Measurements from ENCODE around the gene SFXN5. TPM values are rescaled to one million over a fixed set of nuclear protein-coding genes. Genes with fewer than 3 reads are reported as not detected.

SFXN5 gene
- polyA plus RNA-seq, 3 donors, result 5.9 to 28.6 (median 9.5) TPM

GRCh38 chr2:73003027-73003426 is 68.5 kb downstream of the SFXN5 start:
- no peaks in the 10 kb centered on the region for H3K4me1 ChIP-seq (ENCODE audit: control insufficient read depth in 1 of 2, insufficient read depth in 2 of 2, low read length in 2 of 2)
- no peak for DNase-seq
- Mint-ChIP-seq H3K27me3 (ENCODE audit: low read depth in 3 of 3) (peaks cover 0 to 3% (median 0%) of the 10 kb centered on the region in 3 donors), H3K4me3 (no peak overlapping the region), H3K36me3 (peaks cover 55 to 61% of the 10 kb centered on the region in 2 donors), H3K9me3 (peaks cover 0 to 1% (median 0%) of the 10 kb centered on the region in 7 donors), H3K4me1 (peaks cover 3% of the 10 kb centered on the region), H3K27ac (peak overlapping the region in 1 of 7 donors; percentile 5)
- no peaks in the 10 kb centered on the region for H4K20me1 ChIP-seq (ENCODE audit: insufficient read depth, low read length)
- no peak overlapping the region for H3K9ac ChIP-seq (ENCODE audit: insufficient read depth, low read length, poor library complexity, severe bottlenecking)
- H3K79me2 ChIP-seq (ENCODE audit: insufficient read depth, low read length), result no peaks in the 10 kb centered on the region
- no peaks in the 10 kb centered on the region for H3K9me3 ChIP-seq (replicated peaks in 1 of 2; ENCODE audit: control insufficient read depth in 1 of 2, insufficient read depth in 1 of 2, low read length in 2 of 2)
- H3K4me3 ChIP-seq (replicated peaks in 1 of 3; ENCODE audit: low read depth in 2 of 3, low read length in 3 of 3), result no peak overlapping the region
- no peak overlapping the region for H3K27ac ChIP-seq (ENCODE audit: low read depth in 1 of 2, low read length in 2 of 2)
- H2AFZ ChIP-seq (ENCODE audit: insufficient read depth, low read depth, low read length, poor library complexity, severe bottlenecking), result no peak overlapping the region
- no peaks in the 10 kb centered on the region for H3K27me3 ChIP-seq (ENCODE audit: control insufficient read depth in 2 of 2, insufficient read depth in 2 of 2, low read length in 2 of 2)
- 97% methylated on average over 8 of the region's 8 CpGs for WGBS (ENCODE audit: insufficient coverage)
- no peak for TF ChIP-seq CTCF (IDR thresholded peaks at IDR 0.05)
- intact Hi-C loops (cut with micrococcal nuclease), result no loop called here
- H3K4me2 ChIP-seq (replicated peaks; ENCODE audit: extremely low read depth, low read length, poor library complexity, severe bottlenecking), result no peak overlapping the region
- peaks cover 44 to 86% of the 10 kb centered on the region in 2 donors for H3K36me3 ChIP-seq (replicated peaks in 1 of 2; ENCODE audit: control insufficient read depth in 1 of 2, insufficient read depth in 2 of 2, low read length in 2 of 2)

- H4K20me1 ChIP-seq (ENCODE audit: insufficient read depth, low read length), result no peaks in the 10 kb centered on the region
- H2AFZ ChIP-seq (ENCODE audit: insufficient read depth, low read depth, low read length, poor library complexity, severe bottlenecking), result no peak overlapping the region
- no peak for DNase-seq
- H3K4me2 ChIP-seq (replicated peaks; ENCODE audit: extremely low read depth, low read length, poor library complexity, severe bottlenecking), result no peak overlapping the region
- peaks cover 55 to 68% of the 10 kb centered on the region in 2 donors for H3K36me3 Mint-ChIP-seq
- no peaks in the 10 kb centered on the region for H3K4me1 Mint-ChIP-seq
- H3K9ac ChIP-seq (ENCODE audit: insufficient read depth, low read length, poor library complexity, severe bottlenecking), result no peak overlapping the region
- H3K27ac Mint-ChIP-seq, result peak overlapping the region in 1 of 7 donors; percentile 43
- H3K27me3 Mint-ChIP-seq (ENCODE audit: low read depth in 3 of 3), result peaks cover 0 to 3% (median 0%) of the 10 kb centered on the region in 3 donors
- no peak overlapping the region for H3K27ac ChIP-seq (ENCODE audit: low read depth in 1 of 2, low read length in 2 of 2)
- intact Hi-C loops (cut with micrococcal nuclease), result no loop called here
- TF ChIP-seq CTCF (IDR thresholded peaks at IDR 0.05), result no peak
- H3K4me3 ChIP-seq (replicated peaks in 1 of 3; ENCODE audit: low read depth in 2 of 3, low read length in 3 of 3), result no peak overlapping the region
- H3K79me2 ChIP-seq (ENCODE audit: insufficient read depth, low read length), result no peaks in the 10 kb centered on the region
- H3K4me3 Mint-ChIP-seq, result no peak overlapping the region
- H3K36me3 ChIP-seq (replicated peaks in 1 of 2; ENCODE audit: control insufficient read depth in 1 of 2, insufficient read depth in 2 of 2, low read length in 2 of 2), result peaks cover 43 to 87% of the 10 kb centered on the region in 2 donors
- H3K27me3 ChIP-seq (ENCODE audit: control insufficient read depth in 2 of 2, insufficient read depth in 2 of 2, low read length in 2 of 2), result no peaks in the 10 kb centered on the region
- no peaks in the 10 kb centered on the region for H3K4me1 ChIP-seq (ENCODE audit: control insufficient read depth in 1 of 2, insufficient read depth in 2 of 2, low read length in 2 of 2)
- H3K9me3 Mint-ChIP-seq, result no peaks in the 10 kb centered on the region
- H3K9me3 ChIP-seq (replicated peaks in 1 of 2; ENCODE audit: control insufficient read depth in 1 of 2, insufficient read depth in 1 of 2, low read length in 2 of 2), result no peaks in the 10 kb centered on the region
- 88% methylated on average over 5 of the region's 6 CpGs for WGBS (ENCODE audit: insufficient coverage)
Observed at GRCh38 chr2:73000808-73001570, 70.5 kb downstream of the SFXN5 start.
